ENCODE results near the gene TRHDE.

Gene TRHDE

DNA sequence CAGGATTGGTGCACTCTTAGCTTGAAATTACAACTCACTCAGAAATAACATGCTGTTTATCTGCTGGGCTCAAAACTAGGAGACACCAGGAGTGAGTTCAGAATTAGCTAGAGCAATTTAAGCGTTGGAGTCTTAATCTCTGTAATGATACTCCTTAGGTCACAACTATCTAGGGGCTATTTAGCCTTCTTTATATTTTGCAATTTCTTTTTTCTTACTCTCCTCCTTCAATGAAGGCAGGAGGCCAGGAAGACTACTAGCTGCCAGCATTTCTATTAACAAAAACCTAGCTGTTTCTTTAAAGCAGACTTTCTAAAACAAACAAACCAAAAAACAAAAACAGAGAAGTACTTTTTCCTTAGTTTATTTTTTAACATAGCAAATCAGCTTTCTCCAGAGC is 226.2 kb downstream of the TRHDE start:
- Histone ChIP-seq H3K27me3 (ENCODE audit: insufficient read depth, low read depth) (no peaks in the 10 kb centered on the region), H3K27ac (no peak overlapping the region), H2AFZ (ENCODE audit: low read depth) (no peak overlapping the region), H3K4me3 (IDR thresholded peaks at IDR 0.05; ENCODE audit: insufficient read depth, low read depth, low read length) (no peak overlapping the region), H3K36me3 (ENCODE audit: insufficient read depth) (no peaks in the 10 kb centered on the region), H3K4me1 (ENCODE audit: low read depth, poor library complexity, severe bottlenecking) (no peaks in the 10 kb centered on the region), H3K4me2 (no peak overlapping the region), H3K79me2 (ENCODE audit: insufficient read depth, low read depth) (no peaks in the 10 kb centered on the region), H4K20me1 (ENCODE audit: insufficient read depth) (no peaks in the 10 kb centered on the region), H3K9ac (no peak overlapping the region)
- TF ChIP-seq CTCF (conservative IDR thresholded peaks at IDR 0.05; ENCODE audit: low read depth, low read length), result no peak

DNA sequence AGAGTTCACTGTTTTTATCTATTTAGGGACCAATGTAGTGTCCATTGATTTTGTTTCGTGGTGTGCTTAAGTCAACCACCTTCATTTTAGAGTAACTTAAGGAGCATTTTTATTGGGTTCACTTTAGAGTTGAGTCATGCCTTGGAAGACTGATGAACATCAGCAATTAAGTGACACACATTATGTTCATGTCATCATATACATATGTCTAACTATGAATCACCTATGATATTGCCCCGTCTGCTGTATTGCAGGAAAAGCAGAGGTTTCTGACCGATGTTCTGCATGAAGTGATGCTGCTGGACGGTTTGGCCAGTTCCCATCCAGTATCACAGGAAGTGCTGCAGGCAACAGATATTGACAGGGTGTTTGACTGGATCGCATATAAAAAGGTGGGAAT is 227.1 kb downstream of the TRHDE start:
- no peak for TF ChIP-seq CTCF (conservative IDR thresholded peaks at IDR 0.05; ENCODE audit: low read depth, low read length)
- H3K4me2 ChIP-seq, result no peak overlapping the region
- H4K20me1 ChIP-seq (ENCODE audit: insufficient read depth), result no peaks in the 10 kb centered on the region

GRCh38 chr12:72502546-72502945 is 230.4 kb downstream of the TRHDE start:
- TF ChIP-seq CTCF (conservative IDR thresholded peaks at IDR 0.05; ENCODE audit: low read depth, low read length), result no peak
- Histone ChIP-seq H3K27ac (no peak overlapping the region), H4K20me1 (ENCODE audit: insufficient read depth) (no peaks in the 10 kb centered on the region), H3K4me2 (no peak overlapping the region), H3K36me3 (ENCODE audit: insufficient read depth) (no peaks in the 10 kb centered on the region), H3K4me3 (IDR thresholded peaks at IDR 0.05; ENCODE audit: insufficient read depth, low read depth, low read length) (no peak overlapping the region), H3K4me1 (ENCODE audit: low read depth, poor library complexity, severe bottlenecking) (no peaks in the 10 kb centered on the region), H2AFZ (ENCODE audit: low read depth) (no peak overlapping the region), H3K27me3 (ENCODE audit: insufficient read depth, low read depth) (no peaks in the 10 kb centered on the region), H3K9ac (no peak overlapping the region), H3K79me2 (ENCODE audit: insufficient read depth, low read depth) (no peaks in the 10 kb centered on the region)

More for the DNA sequence above, 227.1 kb downstream of the TRHDE start:
- no peaks in the 10 kb centered on the region for H3K36me3 ChIP-seq (ENCODE audit: insufficient read depth)
- H3K27ac ChIP-seq, result no peak overlapping the region
- no peaks in the 10 kb centered on the region for H3K4me1 ChIP-seq (ENCODE audit: low read depth, poor library complexity, severe bottlenecking)
- H3K27me3 ChIP-seq (ENCODE audit: insufficient read depth, low read depth), result no peaks in the 10 kb centered on the region
- no peak overlapping the region for H3K4me3 ChIP-seq (IDR thresholded peaks at IDR 0.05; ENCODE audit: insufficient read depth, low read depth, low read length)
- no peaks in the 10 kb centered on the region for H3K79me2 ChIP-seq (ENCODE audit: insufficient read depth, low read depth)
- H2AFZ ChIP-seq (ENCODE audit: low read depth), result no peak overlapping the region
- H3K9ac ChIP-seq, result no peak overlapping the region

DNA sequence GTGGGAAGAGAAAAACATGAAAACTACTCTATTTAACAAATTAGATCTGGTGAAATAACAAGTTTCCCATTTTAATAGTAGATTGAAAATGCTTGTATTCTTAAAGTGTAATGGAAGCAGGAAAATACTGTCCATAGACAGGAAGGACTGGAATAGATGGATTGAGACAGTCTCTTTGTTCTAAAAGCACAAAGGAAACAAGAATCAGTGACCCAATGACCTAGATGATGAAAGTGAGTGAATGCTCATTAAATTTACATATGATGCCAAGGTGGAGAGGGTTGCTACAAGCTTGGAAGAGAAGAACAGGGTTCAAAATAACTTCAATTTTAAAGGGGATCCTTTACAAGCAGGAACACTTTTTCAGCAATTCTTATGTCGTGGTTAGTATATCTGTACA is 233.1 kb downstream of the TRHDE start:
- no peak for TF ChIP-seq CTCF (conservative IDR thresholded peaks at IDR 0.05; ENCODE audit: low read depth, low read length)
- no peaks in the 10 kb centered on the region for H4K20me1 ChIP-seq (ENCODE audit: insufficient read depth)
- no peaks in the 10 kb centered on the region for H3K79me2 ChIP-seq (ENCODE audit: insufficient read depth, low read depth)
- no peak overlapping the region for H3K4me3 ChIP-seq (IDR thresholded peaks at IDR 0.05; ENCODE audit: insufficient read depth, low read depth, low read length)
- H3K9ac ChIP-seq, result no peak overlapping the region
- H3K36me3 ChIP-seq (ENCODE audit: insufficient read depth), result no peaks in the 10 kb centered on the region
- no peaks in the 10 kb centered on the region for H3K4me1 ChIP-seq (ENCODE audit: low read depth, poor library complexity, severe bottlenecking)
- no peak overlapping the region for H3K27ac ChIP-seq
- no peak overlapping the region for H2AFZ ChIP-seq (ENCODE audit: low read depth)
- H3K27me3 ChIP-seq (ENCODE audit: insufficient read depth, low read depth), result no peaks in the 10 kb centered on the region
- no peak overlapping the region for H3K4me2 ChIP-seq

DNA sequence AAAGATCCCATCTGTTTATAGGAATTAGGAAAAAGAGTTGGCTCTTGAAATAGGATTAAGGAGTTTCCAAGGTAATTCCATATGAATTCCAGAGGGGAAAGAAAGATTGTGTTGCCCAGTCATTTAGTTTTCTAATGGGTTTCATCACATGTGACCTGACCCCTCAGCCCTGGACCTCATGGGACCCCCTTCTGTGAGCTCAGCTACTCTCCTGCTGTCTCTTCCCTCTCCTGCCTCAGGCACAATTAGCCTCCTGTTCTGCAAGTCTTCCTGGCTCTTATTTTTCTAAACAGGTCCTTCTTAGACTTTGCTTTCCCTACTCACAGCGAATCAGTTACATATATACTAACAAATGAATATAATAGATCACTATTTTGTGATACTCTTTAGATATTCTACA is 237.7 kb downstream of the TRHDE start:
- H3K9ac ChIP-seq, result no peak overlapping the region
- no peaks in the 10 kb centered on the region for H3K79me2 ChIP-seq (ENCODE audit: insufficient read depth, low read depth)
- no peak overlapping the region for H3K4me2 ChIP-seq
- H2AFZ ChIP-seq (ENCODE audit: low read depth), result no peak overlapping the region
- no peak overlapping the region for H3K27ac ChIP-seq
- H4K20me1 ChIP-seq (ENCODE audit: insufficient read depth), result no peaks in the 10 kb centered on the region
- H3K27me3 ChIP-seq (ENCODE audit: insufficient read depth, low read depth), result no peaks in the 10 kb centered on the region
- no peak overlapping the region for H3K4me3 ChIP-seq (IDR thresholded peaks at IDR 0.05; ENCODE audit: insufficient read depth, low read depth, low read length)
- no peaks in the 10 kb centered on the region for H3K36me3 ChIP-seq (ENCODE audit: insufficient read depth)
- H3K4me1 ChIP-seq (ENCODE audit: low read depth, poor library complexity, severe bottlenecking), result no peaks in the 10 kb centered on the region
- TF ChIP-seq CTCF (conservative IDR thresholded peaks at IDR 0.05; ENCODE audit: low read depth, low read length), result no peak
